Cardiac fibroblast (primary cell): ENCODE data around the gene MACROD2.

Source experiments
- DNase-seq, 2 donors: peaks; one replicate each; pipeline versions ENCODE4 v3.0.0 to v3.0.0-alpha.2; 2010; ENCODE audit warnings: low read depth in 2 of 2
- H3K4me3 ChIP-seq, 2 donors: replicated peaks in 1 of 2; 1 replicate in 1 of 2; 2 replicates in 1 of 2; pipeline ENCODE4 v1.5.1; 2011; ENCODE audit warnings: low read depth in 2 of 2, low read length in 2 of 2, mild to moderate bottlenecking in 2 of 2, moderate library complexity in 1 of 2
- CTCF ChIP-seq: IDR thresholded peaks from one replicate; pipeline ENCODE4 v1.5.1; 2011; ENCODE audit warnings: low read depth, mild to moderate bottlenecking, low read length, inconsistent platforms

Gene MACROD2

GRCh38 chr20:15224199-15224598, 1228.9 kb downstream of the MACROD2 start:
- DNase-seq: no peak
- TF ChIP-seq CTCF: no peak
- H3K4me3 ChIP-seq: no peak overlapping the region

- DNase-seq: no peak
- H3K4me3 ChIP-seq: no peak overlapping the region
- no peak for TF ChIP-seq CTCF
Measured at GRCh38 chr20:15227102-15227501, 1231.8 kb downstream of the MACROD2 start.

- TF ChIP-seq CTCF: no peak
- DNase-seq: no peak
Measured at GRCh38 chr20:15232243-15232642, 1236.9 kb downstream of the MACROD2 start.

GRCh38 chr20:15235471-15236198, 1240.3 kb downstream of the MACROD2 start:
- TF ChIP-seq CTCF: no peak
- H3K4me3 ChIP-seq: no peak overlapping the region
- no peak for DNase-seq

More at GRCh38 chr20:15232243-15232642, 1236.9 kb downstream of the MACROD2 start:
- H3K4me3 ChIP-seq: no peak overlapping the region

GRCh38 chr20:15236812-15237211, 1241.5 kb downstream of the MACROD2 start:
- DNase-seq: peak; percentile 10 to 48
- H3K4me3 ChIP-seq: no peak overlapping the region
- TF ChIP-seq CTCF: peak; percentile 25

- DNase-seq: no peak
- H3K4me3 ChIP-seq: no peak overlapping the region
- TF ChIP-seq CTCF: no peak
Measured at GRCh38 chr20:15239542-15240206, 1244.4 kb downstream of the MACROD2 start.
